PC-9 (cell line): ENCODE results near the gene USP34.

Source experiments
- EZH2 ChIP-seq: fragments of 200-600 bp; sonication (generic); IDR thresholded peaks from 2 replicates; pipeline ENCODE4 v1.8.0; 2017; ENCODE audit warnings: antibody characterized with exemption, low read depth
- TF ChIP-seq, protein P1 (sequence below): fragments of 200-600 bp; sonication (generic); conservative IDR thresholded peaks from 2 replicates; pipeline ENCODE4 v1.6.1; 2017; ENCODE audit warnings: mixed run types, antibody characterized with exemption, mild to moderate bottlenecking, moderate library complexity

GRCh38 chr2:61439241-61440002 is 31.5 kb downstream of the USP34 start:
- TF ChIP-seq, protein P1, sequence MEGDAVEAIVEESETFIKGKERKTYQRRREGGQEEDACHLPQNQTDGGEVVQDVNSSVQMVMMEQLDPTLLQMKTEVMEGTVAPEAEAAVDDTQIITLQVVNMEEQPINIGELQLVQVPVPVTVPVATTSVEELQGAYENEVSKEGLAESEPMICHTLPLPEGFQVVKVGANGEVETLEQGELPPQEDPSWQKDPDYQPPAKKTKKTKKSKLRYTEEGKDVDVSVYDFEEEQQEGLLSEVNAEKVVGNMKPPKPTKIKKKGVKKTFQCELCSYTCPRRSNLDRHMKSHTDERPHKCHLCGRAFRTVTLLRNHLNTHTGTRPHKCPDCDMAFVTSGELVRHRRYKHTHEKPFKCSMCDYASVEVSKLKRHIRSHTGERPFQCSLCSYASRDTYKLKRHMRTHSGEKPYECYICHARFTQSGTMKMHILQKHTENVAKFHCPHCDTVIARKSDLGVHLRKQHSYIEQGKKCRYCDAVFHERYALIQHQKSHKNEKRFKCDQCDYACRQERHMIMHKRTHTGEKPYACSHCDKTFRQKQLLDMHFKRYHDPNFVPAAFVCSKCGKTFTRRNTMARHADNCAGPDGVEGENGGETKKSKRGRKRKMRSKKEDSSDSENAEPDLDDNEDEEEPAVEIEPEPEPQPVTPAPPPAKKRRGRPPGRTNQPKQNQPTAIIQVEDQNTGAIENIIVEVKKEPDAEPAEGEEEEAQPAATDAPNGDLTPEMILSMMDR: no peak
- no peak for TF ChIP-seq EZH2
